Esophagus muscularis mucosa (tissue), 4 donors: Measurements from ENCODE around the gene OGG1.

ENCODE experiments used
- EP300 ChIP-seq: sonication (generic); formaldehyde crosslinking; IDR thresholded peaks from one replicate; pipeline ENCODE4 v1.6.1; 2017; ENCODE audit warnings: antibody characterized with exemption
- POLR2A ChIP-seq: fragments of 450-650 bp; IDR thresholded peaks from one replicate; pipeline ENCODE4 v1.6.1; 2017; ENCODE audit warnings: antibody characterized with exemption, moderate library complexity, mild to moderate bottlenecking, low read depth
- TF ChIP-seq, protein P1 (sequence below), 3 experiments: fragments of 200-600 bp in 2 of 3; fragments of 450-650 bp in 1 of 3; sonication (generic) in 2 of 3; IDR thresholded peaks; one replicate each; pipeline ENCODE4 v1.5.1; 2017 to 2019; ENCODE audit warnings: antibody characterized with exemption in 3 of 3, mild to moderate bottlenecking in 2 of 3, moderate library complexity in 1 of 3

DNA sequence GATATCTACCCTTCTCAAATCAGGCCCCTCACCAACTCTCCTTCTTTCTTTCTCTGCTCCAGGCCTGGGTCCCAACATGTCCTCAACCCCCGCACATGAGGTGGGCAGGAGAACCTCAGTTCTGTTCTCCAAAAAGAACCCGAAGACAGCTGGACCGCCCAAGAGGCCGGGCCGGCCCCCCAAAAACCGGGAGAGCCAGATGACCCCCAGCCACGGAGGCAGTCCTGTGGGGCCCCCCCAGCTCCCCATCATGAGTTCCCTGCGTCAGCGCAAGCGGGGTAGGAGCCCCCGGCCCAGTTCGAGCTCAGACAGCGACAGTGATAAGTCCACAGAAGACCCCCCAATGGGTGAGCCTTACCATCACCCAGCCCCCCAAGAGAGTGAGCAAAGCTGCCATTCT is 5.6 kb upstream of the OGG1 start:
- no peak for TF ChIP-seq EP300
- TF ChIP-seq, protein P1, sequence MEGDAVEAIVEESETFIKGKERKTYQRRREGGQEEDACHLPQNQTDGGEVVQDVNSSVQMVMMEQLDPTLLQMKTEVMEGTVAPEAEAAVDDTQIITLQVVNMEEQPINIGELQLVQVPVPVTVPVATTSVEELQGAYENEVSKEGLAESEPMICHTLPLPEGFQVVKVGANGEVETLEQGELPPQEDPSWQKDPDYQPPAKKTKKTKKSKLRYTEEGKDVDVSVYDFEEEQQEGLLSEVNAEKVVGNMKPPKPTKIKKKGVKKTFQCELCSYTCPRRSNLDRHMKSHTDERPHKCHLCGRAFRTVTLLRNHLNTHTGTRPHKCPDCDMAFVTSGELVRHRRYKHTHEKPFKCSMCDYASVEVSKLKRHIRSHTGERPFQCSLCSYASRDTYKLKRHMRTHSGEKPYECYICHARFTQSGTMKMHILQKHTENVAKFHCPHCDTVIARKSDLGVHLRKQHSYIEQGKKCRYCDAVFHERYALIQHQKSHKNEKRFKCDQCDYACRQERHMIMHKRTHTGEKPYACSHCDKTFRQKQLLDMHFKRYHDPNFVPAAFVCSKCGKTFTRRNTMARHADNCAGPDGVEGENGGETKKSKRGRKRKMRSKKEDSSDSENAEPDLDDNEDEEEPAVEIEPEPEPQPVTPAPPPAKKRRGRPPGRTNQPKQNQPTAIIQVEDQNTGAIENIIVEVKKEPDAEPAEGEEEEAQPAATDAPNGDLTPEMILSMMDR (IDR thresholded peaks at IDR 0.05): no peak
- no peak for TF ChIP-seq POLR2A
